SH-SY5Y (cell line): ENCODE data around the gene TRAPPC4.

Experiments
- GATA2 ChIP-seq: IDR thresholded peaks from 2 replicates; pipeline ENCODE4 v1.6.1; 2011; ENCODE audit warnings: mild to moderate bottlenecking, low read depth, low read length
- GATA3 ChIP-seq: IDR thresholded peaks from 2 replicates; pipeline ENCODE4 v1.6.1; 2011; ENCODE audit warnings: low read depth, mild to moderate bottlenecking, low read length, moderate library complexity

The TRAPPC4 gene

GRCh38 chr11:119000906-119001305 is 17.7 kb upstream of the TRAPPC4 start:
- TF ChIP-seq GATA3 = no peak; the same call in 1 of the 2 replicates
- 0 out of 2 replicates have a peak, but pooled peaks have one; percentile 43 for TF ChIP-seq GATA2

DNA sequence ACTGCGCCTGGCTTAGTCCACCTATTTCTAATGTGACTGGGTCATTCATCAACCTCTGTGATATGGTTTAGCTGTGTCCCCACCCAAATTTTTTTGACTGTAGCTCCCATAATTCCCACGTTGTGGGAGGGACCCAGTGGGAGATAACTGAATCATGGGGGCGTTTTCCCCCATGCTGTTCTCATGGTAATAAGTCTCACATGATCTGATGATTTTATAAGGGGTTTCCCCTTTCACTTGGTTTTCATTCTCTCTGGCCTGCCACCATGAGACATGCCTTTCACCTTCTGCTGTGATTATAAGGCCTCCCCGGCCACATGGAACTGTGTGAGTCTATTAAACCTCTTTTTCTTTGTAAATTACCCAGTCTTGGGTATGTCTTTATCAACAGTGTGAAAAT is 11.9 kb upstream of the TRAPPC4 start:
- no peak for TF ChIP-seq GATA3
- no peak for TF ChIP-seq GATA2

- no peak for TF ChIP-seq GATA2
Measured at GRCh38 chr11:119011476-119012053, 7.0 kb upstream of the TRAPPC4 start.

DNA sequence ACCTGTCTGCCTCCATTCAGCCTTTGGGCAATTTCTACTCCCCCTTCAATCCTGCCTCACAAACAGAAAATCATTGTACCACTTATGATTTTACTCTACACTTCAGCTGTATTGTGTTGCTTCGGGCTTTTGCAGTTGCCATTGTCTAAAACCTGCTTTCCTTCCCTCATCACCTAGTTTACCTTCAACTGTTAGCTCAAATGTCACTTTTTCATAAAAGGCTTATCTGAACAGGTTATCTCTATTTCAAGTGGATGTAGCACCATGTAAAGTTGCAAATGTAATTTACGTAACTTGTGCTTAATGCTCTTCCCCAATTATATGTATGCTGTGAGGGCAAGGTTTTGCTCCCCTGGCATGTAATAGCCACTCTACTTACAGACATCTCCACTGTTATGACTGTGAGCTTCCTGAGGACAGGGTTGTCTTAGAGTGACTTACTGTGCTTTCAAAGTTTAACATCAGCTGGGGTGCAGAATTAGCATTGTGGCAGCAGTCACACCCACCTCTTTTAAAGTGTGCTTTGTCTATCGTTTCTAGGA is 5.9 kb upstream of the TRAPPC4 start:
- TF ChIP-seq GATA2 (no peak), GATA3 (no peak)

- no peak for TF ChIP-seq GATA3
Measured at GRCh38 chr11:119014209-119014924, 4.2 kb upstream of the TRAPPC4 start.

DNA sequence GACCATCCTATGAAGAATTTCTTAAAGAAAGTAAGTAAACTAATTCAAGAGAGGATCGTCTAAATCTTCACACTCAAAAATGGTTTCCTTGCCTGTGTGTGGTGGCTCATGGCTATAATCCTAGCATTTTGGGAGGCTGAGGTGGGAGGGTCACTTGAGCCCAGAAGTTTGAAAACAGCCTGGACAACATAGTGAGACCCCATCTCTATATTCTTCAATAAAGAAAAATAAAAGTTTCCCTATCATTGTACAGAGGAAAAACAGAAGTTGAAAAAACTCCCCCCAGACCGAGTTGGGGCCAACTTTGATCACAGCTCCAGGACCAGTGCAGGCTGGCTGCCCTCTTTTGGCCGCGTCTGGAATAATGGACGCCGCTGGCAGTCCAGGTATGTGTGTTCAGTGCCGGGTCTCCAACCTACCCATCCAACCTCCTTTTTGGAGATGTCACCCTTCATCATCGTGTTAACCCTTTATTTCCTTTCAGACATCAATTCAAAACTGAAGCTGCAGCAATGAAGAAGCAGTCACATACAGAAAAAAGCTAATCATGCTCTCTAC is 3.4 kb upstream of the TRAPPC4 start:
- TF ChIP-seq GATA3 (no peak), GATA2 (no peak)

DNA sequence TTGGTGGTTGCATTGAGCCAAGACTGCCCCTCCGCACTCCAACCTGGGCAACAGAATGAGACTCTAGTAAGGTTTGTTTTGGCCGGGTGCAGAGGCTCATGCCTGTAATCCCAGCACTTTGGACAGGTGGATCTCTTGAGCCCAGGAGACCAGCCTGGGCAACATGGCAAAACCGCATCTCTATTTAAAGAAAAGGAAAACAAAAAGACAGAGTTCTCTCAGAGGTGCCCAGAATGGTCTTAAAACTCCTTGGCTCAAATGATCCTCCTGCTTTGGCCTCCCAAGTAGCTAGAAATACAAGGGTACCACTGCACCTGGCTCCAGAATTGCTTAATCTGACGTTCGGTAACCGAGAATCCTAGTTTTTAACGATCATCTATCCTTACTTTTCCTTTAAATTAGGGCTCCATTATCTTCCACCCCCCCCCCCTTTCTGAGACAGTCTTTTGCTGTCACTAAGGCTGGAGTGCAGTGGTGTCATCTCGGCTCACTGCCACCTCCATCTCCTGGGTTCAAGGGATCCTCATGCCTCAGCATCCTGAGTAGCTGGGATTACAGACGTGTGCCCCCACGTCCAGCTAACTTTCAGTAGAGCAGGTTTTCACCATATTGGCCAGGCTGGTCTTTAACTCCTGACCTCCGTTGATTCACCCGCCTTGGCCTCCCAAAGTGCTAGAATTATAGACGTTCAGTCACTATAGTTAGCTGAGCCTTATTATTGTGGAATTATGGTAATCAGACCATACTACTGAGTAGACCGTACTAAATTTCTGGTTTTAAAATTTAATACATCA is 2.2 kb upstream of the TRAPPC4 start:
- TF ChIP-seq GATA2 (no peak), GATA3 (no peak)

- TF ChIP-seq GATA3 (no peak), GATA2 (no peak)
Measured at GRCh38 chr11:119019996-119020395, 1.4 kb downstream of the TRAPPC4 start.

DNA sequence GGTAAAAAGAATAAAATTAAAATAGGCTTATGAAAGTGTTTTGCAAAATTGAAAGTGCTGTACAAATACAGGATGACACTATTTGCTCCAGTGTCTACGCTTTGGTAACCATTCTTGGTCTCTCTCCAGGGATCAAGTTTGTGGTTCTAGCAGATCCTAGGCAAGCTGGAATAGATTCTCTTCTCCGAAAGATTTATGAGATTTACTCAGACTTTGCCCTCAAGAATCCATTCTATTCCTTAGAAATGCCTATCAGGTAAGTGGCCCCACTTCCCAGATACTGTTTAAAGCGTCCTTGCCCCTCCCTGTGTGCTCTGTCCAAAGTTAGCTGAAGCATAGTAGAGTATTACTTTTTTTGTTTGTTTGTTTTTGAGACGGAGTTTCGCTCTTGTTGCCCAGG is 3.1 kb downstream of the TRAPPC4 start:
- TF ChIP-seq GATA3 = no peak
- no peak for TF ChIP-seq GATA2

- no peak for TF ChIP-seq GATA2
- no peak for TF ChIP-seq GATA3
Measured at GRCh38 chr11:119023741-119024140, 5.2 kb downstream of the TRAPPC4 start.

DNA sequence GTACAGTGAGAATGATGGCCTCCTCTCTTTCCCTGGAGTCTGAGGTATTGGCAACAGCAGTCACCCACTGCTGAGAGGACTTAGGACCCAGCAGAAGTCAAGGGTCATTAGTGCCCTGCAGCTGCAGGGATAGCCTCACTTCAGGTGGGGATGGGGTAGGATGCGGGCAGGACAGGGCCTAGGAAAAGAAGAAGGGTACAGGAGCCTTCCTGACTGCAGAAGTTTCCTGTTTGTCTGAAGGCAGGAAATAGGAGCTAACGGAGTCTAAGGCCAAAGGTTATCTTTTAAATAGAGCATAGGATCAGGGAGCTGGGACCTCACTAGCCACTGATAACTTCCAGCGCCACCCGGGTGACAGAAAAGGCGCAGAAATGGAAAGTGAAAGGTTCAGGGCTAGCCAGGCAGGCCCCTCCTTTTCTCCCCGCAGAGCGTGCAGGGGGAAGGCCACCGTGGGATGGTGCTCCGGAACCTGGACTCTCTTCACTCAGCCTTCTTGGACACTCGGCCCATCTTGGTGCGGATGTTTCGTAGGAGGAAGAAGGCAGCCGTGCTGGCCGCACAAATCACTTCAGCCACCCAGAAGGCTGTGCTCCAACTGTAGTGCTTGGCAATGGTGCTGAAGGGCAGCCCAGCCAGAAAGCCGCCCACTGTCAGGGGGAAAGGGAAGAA is 6.0 kb downstream of the TRAPPC4 start:
- TF ChIP-seq GATA2 (no peak), GATA3 (no peak)

GRCh38 chr11:119025099-119025473 is 6.5 kb downstream of the TRAPPC4 start:
- TF ChIP-seq GATA3 (no peak), GATA2 (no peak)

DNA sequence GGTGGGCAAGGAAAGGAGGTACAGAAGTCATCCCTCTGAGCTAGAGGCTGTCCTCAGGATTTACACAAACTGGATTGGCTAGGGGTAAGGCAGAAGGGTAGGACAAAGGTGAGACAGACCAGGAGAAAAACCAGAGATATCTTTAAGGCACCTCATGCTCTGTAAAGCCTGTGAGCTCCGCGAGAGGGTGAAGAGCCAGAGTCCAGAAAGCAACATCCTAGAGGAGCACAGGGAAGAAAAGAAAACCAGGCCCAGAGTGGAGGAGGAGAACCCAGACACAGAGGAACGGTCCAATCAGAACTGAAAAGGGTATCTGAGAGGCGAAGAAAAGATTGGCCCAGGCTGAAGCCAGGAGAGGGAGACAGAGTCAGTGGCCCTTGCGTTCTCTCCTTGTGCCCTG is 7.0 kb downstream of the TRAPPC4 start:
- no peak for TF ChIP-seq GATA2
- TF ChIP-seq GATA3 = no peak
